Activated CD8-positive, alpha-beta memory T cell treated with anti-CD3 and anti-CD28 coated beads for 24 hours (primary cell): ENCODE measurements around the gene EVC2.

Source experiments
- DNase-seq: peaks from one replicate; pipeline ENCODE4 v3.0.0-alpha.2; 2020

Gene EVC2

GRCh38 chr4:5708449-5709206 lies at the start of gene EVC2:
Gene EVC2, minus strand, starts transcription at chr4:5708559. Its CDS starts 46 bp downstream, at chr4:5708513.
- peak; percentile 62 for DNase-seq

GRCh38 chr4:5757954-5758353 lies 49.6 kb upstream of the EVC2 start:
- DNase-seq = no peak

GRCh38 chr4:5757536-5757935 lies 49.2 kb upstream of the EVC2 start:
- no peak for DNase-seq

GRCh38 chr4:5757091-5757490 lies 48.7 kb upstream of the EVC2 start:
- DNase-seq = no peak

GRCh38 chr4:5756271-5756670 lies 47.9 kb upstream of the EVC2 start:
- no peak for DNase-seq

GRCh38 chr4:5755679-5756078 lies 47.3 kb upstream of the EVC2 start:
- DNase-seq = no peak

GRCh38 chr4:5755161-5755560 lies 46.8 kb upstream of the EVC2 start:
- no peak for DNase-seq

GRCh38 chr4:5754529-5754881 lies 46.1 kb upstream of the EVC2 start:
- DNase-seq = no peak

- DNase-seq = peak; percentile 24
Measured at GRCh38 chr4:5753766-5754528, 45.6 kb upstream of the EVC2 start.

GRCh38 chr4:5753366-5753765 lies 45.0 kb upstream of the EVC2 start:
- DNase-seq = no peak

- DNase-seq = no peak
Measured at GRCh38 chr4:5752376-5753184, 44.2 kb upstream of the EVC2 start.

GRCh38 chr4:5751666-5752375 lies 43.5 kb upstream of the EVC2 start:
- no peak for DNase-seq

GRCh38 chr4:5750946-5751665 lies 42.7 kb upstream of the EVC2 start:
- DNase-seq = no peak

GRCh38 chr4:5750052-5750945 lies 41.9 kb upstream of the EVC2 start:
- no peak for DNase-seq

- DNase-seq = no peak
Measured at GRCh38 chr4:5749568-5749967, 41.2 kb upstream of the EVC2 start.

- DNase-seq = peak; percentile 24
Measured at GRCh38 chr4:5747738-5748375, 39.5 kb upstream of the EVC2 start.

GRCh38 chr4:5746829-5747737 lies 38.7 kb upstream of the EVC2 start:
- DNase-seq = peak; percentile 17

- peak; percentile 9 for DNase-seq
Measured at GRCh38 chr4:5746250-5746649, 37.9 kb upstream of the EVC2 start.

GRCh38 chr4:5742968-5743367 lies 34.6 kb upstream of the EVC2 start:
- no peak for DNase-seq

GRCh38 chr4:5742388-5742787 lies 34.0 kb upstream of the EVC2 start:
- no peak for DNase-seq
